Activated CD8-positive, alpha-beta memory T cell treated with anti-CD3 and anti-CD28 coated beads, Interleukin-2, amount 50 U/mL, for 24 hours (primary cell): ENCODE measurements around the gene RESP18.
"Not testable (repeated sequence)": the region's sequence is repeated elsewhere in the genome, so short reads cannot be mapped to it uniquely, and the experiment has no call there.

Experiments used
- DNase-seq: peaks from one replicate; pipeline ENCODE4 v3.0.0-alpha.2; 2020; ENCODE audit errors: extremely low read depth

RESP18 gene

GRCh38 chr2:219291910-219292490 is 40.5 kb downstream of the RESP18 start:
- DNase-seq: no peak

DNA sequence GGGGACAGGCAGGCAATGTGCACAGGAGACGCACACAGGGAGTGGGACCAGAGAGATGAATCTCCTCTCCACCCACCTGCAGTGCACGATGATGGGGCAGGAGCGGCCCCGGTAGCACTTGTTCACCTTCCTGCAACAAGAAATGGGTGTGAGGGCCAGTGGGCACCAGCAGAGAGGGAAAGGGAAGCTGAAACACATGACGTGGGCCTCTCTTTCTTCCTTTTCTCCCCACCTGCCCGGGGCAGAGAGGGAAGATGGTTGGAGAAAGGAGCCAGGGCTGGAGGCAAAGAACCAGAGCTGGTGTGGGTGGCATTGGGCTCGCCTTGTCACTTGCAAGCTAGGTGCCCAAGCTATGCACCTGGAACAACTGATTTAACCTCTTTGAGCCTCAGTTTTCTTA is 41.1 kb downstream of the RESP18 start:
- no peak for DNase-seq

DNA sequence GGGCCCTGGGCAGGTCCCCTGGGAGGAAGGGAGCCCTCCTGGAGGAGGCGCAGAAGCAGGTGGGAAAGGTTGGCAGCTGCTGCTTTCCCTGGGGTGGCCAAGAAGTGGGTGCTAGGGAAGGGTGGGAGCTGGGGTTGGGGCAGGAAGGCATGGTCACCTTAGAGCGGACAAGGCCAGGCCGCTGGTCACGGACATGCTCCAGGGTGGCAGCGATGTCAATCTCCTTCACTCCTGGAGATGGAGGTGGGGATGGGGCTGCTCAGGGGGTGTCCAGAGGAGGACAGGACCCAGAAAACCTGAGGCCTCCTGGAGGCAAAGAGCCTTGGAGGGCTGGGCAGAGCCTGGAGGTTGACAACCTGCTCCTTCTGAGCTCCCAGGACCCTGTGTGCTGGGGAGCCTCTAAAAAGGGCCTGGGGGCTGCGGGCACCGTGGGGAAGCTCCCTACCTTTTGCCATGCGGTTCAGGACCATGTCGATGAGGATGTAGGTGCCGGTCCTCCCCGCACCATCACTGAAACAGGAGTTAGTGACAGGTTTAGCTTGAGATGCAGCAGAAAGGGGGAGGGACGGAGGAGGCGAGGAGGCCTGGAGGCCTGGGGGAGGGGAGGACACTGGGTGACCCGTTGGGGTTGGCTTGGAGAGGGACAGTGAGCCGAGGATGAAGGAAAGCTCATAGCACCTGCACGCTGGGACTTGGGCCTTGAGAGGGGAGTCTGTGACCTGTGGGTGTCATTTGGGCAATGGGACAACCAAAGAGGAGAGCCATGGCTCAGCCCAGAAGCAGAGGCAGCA is 42.0 kb downstream of the RESP18 start:
- no peak for DNase-seq

DNA sequence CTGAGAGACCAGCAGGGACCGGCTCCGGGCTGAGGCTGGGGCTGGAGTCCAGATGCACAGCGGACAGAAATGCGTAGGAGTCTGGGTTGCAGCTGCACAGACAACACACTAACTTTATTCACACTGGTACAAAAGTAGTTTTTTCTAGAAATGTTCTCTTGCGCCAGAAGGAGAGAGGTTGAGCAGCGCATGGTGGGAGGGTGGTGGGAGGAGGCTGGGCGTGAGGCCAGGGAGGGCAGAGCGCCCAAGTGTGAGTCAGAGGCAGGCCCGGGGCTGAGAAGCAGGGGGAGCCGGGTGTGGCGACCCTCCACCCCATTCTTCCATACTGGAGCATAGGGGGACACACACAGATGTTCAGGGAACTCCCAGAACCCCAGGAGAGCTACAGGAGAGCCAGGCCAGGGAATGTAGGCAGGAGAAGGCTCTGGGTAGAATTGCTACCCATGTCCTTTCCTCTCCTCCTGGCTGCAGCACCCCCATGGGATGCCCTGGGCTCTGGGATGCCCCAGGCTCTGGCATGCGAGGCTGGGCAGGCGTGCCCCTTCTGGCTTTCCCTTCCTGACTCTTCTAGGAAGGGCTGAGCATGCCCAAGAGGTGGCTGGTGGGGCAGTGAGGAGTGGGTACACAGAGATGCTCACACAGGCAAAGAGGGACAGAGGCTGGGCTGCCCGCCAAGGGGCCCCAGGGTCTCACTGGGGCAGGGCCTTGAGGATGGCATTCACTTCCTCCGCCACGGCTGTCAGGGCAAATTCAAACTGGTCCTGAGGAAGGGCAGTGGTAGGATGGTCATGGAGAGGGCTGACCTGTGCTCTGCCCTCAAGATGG is 42.8 kb downstream of the RESP18 start:
- DNase-seq: no peak

DNA sequence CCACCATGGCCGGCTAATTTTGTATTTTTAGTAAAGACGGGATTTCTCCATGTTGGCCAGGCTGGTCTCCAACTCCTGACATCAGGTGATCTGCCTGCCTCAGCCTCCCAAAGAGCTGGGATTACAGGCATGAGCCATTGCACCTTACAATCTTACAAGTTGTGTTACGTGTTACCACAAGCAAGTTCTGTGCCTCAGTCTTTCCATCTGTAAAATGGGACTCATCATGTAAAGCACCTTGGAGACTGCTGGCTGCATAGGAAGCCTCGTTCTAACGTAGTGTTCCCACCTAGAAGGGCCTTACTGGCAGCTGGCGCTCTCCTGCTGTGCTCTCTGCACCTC is 43.4 kb downstream of the RESP18 start:
- no peak for DNase-seq

GRCh38 chr2:219287580-219288265 is 44.8 kb downstream of the RESP18 start:
- no peak for DNase-seq

DNA sequence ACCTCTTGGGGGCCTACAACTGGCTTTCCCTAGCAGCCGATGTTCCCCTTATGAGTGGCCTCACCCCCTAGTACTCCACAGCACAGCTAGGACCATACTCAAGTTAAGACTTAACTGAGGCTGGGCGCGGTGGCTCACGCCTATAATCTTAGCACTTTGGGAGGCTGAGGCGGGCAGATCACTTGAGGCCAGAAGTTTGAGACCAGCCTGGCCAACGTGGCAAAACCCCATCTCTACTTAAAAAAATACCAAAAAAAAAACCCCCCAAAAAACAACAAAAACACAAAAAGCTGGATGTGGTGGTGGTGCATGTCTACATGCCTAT is 45.5 kb downstream of the RESP18 start:
- not testable (repeated sequence) for DNase-seq

- DNase-seq: no peak
Measured at GRCh38 chr2:219286436-219287115, 46.0 kb downstream of the RESP18 start.

DNA sequence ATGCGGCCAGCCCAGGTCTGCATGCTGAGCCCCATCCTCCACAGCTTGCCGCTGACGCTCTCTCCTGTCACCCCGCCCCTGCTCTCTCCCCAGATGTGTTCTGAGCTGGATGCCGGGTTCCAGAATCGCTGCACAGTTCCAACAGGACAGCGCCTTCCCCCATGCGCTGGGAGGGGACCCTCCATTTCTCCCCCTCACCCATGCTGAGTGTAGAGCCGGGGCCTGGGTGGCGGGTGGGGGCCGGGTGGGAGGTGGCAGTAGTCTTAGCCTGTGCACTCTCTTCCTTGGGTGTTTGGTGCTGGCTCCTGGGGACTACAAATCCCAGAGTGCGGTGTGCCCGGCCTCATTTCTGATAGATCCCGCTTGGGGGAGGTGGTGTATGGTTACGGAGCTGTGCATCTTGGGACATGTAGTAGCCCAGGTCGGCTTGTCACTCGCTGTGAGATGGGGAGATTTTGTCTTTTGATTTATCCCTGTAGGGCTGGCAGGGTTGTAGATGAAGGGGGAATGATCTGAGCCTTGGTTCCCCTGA is 46.6 kb downstream of the RESP18 start:
- DNase-seq: no peak

DNA sequence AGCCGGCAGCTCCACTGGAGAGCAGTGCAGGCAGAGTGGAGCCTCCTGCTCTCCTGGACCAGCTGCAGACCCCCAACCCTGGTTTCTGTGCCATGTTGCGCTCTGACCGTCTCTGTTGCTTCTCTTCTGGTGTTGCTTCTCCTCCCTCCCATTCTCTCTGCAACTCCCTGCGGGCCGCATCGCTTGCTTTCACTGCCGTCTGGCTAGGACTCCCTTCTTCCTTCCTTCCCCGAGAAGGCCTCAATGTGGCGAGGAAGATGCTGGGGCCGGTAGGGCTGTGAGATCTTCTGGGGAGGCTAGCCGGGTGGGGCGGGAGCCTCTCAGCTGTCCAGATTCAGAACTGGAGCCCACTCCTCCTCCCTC is 47.2 kb downstream of the RESP18 start:
- no peak for DNase-seq

GRCh38 chr2:219284501-219285372 is 47.8 kb downstream of the RESP18 start:
- DNase-seq: no peak

GRCh38 chr2:219282943-219283581 is 49.5 kb downstream of the RESP18 start:
- DNase-seq: no peak

DNA sequence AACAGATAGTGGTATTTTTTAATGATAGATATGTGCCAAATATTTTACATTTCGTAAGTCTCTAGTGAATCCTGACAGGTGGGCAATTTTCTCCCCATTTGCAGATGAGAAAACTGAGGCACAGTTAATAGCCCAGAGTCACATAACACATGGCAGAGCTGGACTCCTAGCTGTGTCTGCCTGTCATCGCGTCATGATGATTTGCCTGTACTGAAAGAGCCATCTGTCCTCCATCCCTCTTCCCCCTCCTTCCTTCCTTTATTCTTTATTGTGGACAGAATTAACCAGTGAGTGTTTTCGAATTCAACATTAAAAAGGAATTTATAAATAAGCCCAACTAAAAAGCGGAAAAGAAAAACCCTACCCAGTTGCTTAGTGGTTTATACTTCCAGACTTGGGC is 50.2 kb downstream of the RESP18 start:
- DNase-seq: no peak

DNA sequence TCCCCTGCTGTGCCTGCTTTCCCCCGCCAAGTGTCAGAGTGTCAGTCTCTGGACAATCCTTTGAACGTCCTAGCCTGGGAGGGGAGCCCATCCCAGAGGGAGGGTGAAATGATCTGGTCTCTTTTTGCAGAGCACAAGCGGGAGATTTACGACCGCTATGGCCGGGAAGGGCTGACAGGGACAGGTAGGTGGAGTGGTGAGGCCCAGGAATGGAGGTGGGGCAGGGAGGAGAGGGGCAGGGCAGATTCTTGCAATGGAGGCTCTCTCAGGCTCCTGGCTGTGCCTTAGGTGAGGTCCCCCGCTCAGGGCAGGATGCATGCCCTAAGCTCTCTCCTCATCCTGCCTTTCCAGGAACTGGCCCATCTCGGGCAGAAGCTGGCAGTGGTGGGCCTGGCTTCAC is 51.0 kb downstream of the RESP18 start:
- no peak for DNase-seq

DNA sequence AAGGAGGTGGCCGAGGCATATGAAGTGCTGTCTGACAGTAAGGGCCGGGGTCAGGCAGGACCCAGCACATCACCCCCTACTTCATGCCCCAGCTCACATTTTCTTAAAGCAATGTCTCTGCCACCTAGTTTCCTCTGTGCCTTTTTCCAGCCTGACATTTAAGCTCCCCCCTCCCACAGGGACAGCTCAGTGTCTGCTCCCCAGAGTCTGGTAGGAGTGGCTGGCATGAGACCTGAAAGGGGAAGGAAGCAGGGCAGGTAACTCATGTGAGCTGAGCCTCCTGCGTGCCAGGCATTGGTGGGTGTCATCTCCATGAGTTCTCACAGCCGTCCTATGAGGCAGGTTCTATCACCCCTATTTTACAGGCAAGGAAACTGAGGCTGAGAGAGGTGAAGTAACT is 51.9 kb downstream of the RESP18 start:
- no peak for DNase-seq

DNA sequence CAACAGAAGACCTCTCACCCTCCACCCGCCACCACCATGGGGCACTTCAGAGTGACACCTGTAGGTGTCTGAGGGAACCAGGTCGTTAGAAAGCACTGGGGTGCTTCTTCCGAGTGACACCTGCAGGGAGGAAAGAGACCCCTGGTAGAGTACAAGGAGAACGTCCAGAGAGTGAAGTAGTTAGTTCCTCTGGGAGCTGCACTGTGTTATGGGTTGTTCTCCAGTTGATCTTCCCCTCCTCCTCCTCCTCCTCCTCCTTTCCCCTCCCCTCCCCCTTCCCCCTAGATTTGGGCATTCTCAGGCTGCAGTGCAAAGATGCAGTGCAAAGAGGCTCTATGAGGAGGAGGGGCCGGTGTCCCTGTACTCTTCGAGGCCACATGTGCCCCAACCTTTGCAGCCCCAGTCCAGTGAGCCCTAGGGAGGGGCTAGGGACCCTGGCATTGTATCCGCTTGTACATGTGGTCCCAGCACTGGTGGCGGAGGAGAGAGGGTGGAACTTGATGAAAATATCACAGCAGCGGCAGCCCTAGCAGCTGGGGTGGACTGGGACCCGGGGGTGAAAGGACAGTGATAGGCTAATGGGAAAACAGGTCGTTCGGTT is 52.5 kb downstream of the RESP18 start:
- no peak for DNase-seq

DNA sequence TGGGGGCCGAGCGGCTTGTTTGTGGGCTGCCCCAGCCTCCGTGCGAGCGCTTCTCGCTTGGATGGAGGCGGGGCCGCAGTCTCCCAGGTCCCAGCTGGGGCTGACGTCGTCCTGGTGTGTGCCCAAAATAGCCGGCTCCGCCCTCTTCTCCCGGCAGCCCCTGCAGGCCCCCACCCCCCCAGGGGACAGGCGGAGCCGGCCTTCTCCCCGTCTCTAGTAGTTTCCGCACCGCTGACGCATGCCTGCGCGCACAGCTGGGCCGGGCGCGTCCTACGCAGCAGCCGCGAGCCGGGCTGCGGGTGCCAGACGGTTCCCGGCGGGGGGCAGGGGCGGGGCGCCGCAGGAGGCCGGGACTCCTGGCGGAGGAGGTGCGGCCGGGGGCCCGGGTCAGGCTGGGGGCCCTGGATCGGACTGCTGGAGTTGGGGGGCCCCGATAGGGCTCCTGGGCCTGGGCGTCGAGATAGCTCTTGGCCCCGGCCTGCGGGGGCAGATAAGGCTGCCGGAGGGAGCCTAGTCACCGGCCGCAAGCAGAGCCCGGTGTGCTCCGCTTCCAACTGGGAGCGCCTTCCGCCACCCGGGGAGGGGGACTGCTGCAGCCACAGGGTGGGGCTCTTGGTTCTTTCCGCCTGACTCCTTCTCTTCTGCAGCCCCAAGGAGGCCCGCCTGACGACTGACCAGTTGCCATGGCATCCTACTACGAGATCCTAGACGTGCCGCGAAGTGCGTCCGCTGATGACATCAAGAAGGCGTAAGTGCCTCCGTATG is 53.2 kb downstream of the RESP18 start, which contains the start of gene DNAJB2:
Gene DNAJB2 (plus strand): TSS at position 216 of the 765 bp plus-strand sequence. CDS start 468 bp downstream, at position 684.
- DNase-seq: peak; percentile 98

DNA sequence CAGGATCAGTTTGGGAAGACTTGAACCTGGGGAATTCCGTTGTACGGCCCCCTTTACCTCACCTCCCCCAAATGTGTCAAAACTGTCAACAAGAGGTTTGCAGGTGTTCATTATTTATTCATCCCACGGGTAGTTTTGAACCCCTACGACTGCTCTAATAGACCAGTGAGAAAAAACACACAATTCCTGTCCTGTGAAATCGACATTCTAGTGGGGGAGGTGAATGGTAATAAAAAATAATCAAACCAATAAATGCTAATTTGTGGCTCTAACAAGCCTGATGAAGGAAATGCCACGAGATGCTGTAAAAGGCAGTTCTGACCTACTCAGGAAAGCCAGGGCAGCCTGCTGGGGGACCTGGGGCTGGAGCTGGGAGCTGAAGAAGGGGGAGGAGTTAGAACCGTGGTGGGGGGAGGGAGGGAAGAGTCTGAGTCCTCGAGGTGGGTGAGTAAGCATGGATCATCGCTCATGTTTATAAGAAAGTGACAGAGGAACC is 53.8 kb downstream of the RESP18 start:
- no peak for DNase-seq
